ENCODE measurements around the gene HYAL3.

The HYAL3 gene, protein sequence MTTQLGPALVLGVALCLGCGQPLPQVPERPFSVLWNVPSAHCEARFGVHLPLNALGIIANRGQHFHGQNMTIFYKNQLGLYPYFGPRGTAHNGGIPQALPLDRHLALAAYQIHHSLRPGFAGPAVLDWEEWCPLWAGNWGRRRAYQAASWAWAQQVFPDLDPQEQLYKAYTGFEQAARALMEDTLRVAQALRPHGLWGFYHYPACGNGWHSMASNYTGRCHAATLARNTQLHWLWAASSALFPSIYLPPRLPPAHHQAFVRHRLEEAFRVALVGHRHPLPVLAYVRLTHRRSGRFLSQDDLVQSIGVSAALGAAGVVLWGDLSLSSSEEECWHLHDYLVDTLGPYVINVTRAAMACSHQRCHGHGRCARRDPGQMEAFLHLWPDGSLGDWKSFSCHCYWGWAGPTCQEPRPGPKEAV

DNA sequence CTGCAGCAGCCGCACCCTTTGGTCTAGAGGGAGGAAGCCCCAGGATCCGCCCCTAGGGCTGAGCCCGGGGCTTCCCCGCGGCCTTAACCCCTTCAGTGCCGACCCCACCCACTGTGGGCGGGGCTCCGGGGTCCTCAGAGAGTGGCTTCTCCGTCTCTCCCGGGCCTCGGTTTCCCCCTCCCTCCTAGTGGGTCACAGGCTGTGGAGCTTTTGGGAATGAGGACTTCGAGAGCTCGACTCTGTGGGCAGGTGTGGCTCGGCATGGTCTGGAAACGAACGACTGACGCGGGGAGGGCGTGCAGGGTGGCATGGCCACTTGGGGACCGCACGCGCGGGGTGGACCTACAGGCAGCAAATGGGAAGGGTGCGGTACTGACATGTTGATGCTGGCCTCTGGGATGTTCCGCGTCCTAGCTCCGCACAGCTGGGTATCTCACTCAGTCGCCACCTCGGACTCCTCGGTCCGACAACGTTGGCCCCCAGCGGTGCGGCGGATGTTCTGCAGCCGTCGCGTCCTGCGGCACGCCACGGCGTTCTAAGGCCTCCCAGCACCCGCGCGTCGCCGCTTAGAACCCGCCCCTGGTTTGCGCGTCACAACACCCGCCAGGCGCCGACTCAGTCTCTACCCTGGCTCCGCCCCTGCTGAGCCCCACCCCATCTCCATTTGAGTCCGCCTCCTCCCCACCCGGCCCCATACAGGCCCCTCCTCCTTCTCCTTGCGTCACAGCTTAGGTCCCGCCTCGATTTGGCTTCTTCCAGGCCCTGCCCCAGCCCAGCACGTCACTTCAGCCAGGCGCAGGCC, at the start of gene HYAL3, which contains the start of gene NAA80:
Gene HYAL3, minus strand, starts transcription at position 570 of the 802 bp plus-strand sequence. CDS start 3,803 bp downstream, outside the sequence.
Gene NAA80, minus strand, starts transcription at position 570 of the 802 bp plus-strand sequence. CDS start 1,942 bp downstream, outside the sequence.
- peak; percentile 100 for DNase-seq (ENCODE audit: low spot score)

DNA sequence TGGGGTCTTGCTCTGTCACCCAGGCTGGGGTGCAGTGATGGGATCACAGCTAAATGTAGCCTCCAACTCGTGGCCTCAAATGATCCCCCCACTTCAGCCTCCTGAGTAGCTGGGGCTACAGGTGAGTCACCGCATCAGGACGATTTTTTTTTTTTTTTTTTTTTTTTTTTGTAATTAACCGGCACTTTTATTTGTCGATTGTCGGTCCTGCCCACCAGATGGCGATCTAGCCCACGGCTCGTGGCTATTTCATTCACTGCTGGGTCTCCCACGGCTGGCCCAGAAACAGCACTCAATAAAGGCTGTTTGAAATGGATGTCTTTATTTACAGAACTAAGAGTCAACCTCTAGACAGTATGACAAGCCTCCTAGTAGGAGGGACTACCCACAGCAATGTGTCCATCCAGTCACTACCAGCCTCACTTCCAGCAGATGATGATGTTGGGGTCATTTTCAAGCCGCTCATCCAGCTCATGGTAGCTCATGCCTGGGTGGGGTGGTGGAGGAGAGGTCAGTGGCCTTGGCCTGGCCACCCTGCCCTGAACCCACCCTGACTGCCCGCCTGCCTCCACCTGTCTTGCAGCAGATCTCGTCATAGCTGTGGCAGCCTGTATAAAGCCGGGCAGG, 48.1 kb upstream of the HYAL3 start:
- DNase-seq (ENCODE audit: low spot score), result peak; percentile 70

DNA sequence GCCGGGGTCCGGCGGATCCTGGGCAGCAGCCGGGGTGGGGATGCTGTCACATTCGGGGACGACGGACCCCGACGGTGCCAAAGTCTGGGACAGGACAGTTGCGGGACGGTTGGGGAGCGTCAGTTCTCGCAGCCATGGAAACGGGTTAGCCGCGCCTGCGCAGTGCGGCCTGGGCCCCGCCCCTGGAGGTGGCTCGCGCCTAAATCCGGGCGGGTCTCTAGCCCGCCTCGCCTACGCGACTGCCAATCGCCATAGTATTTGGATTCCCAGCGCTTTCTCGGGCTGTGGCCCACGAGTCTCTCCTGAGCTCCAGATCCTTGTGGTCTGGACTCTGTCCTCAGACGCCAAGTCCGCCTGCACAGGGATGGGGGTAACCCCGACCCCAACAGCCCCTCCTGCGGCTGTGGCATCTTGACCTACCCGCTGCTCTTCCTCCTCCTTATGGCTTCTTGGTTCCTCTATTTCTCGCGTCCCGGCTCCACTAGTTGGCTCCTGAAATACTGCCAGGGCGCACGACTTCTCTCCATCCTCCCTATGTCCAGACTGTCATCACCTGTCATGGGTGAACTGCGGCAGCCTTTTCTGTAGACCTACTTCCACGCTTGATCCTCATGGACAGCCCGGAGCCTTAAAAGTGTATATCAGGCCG, 46.5 kb upstream of the HYAL3 start, which contains the start of gene ZMYND10:
Gene ZMYND10, minus strand, starts transcription at position 147 of the 649 bp plus-strand sequence. CDS start 153 bp downstream, outside the sequence.
- peak; percentile 83 for DNase-seq (ENCODE audit: low spot score)

DNA sequence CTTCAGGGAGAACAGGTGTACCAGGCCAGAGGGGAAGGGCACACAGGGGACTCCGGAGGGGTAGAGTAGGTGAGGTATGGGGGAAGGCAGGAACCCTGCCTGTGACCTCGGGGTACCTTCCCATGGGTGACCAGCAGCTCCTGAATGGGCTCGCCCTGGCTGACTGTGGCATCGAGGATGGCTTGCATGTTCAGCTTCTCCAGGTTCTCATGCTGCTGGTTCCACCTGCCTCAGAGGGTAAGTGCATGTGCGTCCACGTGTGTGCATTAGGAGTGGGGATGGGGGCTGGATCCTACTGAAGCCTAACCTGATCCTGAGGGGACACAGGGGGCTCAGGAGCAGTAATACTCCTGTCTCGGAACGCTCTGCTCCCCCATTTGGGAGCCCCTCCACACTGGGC, 45.8 kb upstream of the HYAL3 start:
- DNase-seq (ENCODE audit: low spot score), result no peak

DNA sequence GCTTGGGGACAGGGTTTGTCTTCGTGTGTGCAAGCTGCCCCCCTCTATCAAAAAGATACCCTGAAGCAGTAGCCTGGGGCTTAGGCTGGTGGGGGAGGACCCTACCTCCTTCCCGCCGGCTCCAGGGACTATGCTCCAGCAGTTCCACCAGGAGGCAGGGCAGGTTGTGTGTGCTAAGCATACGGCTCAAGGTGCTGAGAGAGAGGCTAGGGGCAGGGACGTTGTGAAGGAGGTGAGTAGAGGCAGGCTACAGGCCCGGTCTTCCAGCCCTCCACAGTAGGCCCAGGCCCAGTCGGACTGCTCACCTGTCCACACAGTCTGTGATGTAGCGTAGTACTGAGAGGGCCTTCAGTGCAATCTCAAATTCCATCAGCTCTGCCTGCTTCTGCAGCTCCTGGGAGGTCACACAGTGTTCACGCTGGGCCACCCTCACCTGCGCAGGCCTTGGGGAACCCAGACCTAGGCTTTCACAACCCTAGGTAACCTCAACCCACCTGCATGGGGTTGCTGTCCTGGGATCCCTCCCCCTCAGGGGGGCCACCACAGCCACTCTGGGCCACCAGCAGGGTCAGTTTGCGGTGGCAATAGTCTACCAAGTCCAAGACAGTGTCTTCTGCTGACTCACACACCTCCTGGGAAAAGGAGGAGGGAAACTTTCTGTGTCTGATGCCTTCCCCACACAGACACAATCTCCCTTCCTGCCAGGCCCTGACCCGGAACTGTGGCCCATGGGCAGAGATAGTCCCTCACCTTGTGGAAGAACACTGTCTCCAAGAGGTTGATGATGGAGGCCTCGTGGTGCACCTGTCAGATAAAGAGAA, 43.8 kb upstream of the HYAL3 start:
- DNase-seq (ENCODE audit: low spot score), result no peak

DNA sequence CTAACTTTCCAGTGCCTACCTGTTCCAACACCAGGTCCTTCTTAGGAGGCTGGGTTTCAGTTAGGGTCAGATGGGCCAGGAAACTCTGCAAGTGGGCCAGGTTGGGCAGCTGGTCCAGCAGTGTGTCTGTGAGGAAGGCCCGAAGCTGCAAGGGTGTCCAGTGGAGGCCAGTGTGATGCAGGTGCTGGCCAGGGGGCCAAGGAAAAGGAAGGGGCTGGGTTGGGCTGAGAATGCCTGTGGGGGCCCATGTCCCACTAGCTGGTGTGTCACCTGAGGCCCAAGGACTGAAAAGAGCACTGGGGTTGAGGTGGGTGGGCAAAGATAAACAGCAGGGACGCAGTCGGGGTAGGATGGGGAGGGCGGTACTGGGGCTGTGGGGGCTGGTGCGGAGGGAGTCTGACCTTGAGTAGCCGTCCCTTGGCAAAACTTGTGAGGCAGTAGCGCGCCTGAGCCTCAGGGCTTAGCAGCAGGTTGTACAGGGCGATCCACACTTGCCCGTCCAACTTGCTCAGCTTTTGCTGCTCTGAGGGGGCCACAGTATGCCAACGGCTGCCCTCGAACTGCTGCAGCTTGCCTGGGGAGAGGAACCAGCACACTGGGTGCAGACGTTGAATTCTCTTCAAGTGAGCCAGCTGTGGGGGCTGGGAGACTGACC, 42.9 kb upstream of the HYAL3 start:
- DNase-seq (ENCODE audit: low spot score), result no peak

DNA sequence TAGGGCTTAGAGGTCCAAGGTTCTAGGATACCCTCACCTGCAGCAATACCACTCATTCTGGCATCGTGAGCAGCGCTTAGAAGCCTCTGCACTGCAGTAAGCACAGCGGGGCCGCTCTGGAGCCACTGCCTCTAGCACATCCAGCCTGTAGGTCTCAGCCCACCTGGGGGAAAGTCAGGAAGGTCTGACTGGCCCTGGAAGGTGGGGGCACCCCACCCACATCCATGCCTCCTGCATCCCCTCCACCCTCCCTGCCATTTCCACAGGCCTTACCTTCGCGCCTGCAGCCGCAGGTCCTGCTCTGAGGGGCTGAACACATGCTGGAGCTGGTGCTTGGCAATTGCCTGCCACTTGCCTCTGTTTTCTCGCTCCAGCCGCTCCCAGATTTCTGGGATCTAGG, 42.3 kb upstream of the HYAL3 start:
- DNase-seq (ENCODE audit: low spot score), result no peak

DNA sequence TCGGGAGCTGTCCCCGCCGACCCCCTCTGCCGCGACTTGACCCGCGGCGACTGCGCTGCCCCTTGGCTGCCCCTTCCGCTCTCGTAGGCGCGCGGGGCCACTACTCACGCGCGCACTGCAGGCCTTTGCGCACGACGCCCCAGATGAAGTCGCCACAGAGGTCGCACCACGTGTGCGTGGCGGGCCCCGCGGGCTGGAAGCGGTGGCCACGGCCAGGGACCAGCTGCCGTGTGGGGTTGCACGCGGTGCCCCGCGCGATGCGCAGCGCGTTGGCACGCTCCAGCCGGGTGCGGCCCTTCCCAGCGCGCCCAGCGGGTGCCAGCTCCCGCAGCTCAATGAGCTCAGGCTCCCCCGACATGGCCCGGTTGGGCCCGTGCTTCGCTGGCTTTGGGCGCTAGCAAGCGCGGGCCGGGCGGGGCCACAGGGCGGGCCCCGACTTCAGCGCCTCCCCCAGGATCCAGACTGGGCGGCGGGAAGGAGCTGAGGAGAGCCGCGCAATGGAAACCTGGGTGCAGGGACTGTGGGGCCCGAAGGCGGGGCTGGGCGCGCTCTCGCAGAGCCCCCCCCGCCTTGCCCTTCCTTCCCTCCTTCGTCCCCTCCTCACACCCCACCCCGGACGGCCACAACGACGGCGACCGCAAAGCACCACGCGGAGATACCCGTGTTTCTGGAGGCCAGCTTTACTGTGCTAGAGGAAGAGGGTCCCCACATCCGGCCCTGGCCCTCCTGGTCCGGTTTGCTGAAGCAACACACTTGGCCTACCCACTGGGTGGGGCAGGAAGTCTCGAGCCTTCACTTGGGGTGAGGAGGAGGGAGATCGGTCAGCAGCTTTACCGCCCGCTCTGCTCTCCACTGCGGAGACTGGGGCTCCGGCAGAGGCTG, 41.5 kb upstream of the HYAL3 start, which contains the start of gene RASSF1:
Gene RASSF1, minus strand, starts transcription at position 389 of the 882 bp plus-strand sequence. Its CDS starts 31 bp downstream, at position 358.
- peak; percentile 85 for DNase-seq (ENCODE audit: low spot score)

DNA sequence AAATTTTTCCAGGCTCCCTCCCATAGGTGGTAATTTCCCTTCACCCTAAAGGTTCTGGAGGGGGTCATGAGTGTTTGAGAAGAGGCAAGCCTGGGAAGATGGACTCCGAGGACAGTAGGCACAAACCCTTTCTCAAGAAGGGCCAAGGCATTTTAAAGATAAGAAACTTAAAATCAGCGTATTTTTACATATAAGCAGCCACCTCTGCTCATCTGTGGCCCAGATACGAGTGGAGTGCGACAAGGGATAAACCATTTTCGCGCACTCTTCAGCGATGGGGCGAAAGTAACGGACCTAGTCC, 40.9 kb upstream of the HYAL3 start:
- no peak for DNase-seq (ENCODE audit: low spot score)

DNA sequence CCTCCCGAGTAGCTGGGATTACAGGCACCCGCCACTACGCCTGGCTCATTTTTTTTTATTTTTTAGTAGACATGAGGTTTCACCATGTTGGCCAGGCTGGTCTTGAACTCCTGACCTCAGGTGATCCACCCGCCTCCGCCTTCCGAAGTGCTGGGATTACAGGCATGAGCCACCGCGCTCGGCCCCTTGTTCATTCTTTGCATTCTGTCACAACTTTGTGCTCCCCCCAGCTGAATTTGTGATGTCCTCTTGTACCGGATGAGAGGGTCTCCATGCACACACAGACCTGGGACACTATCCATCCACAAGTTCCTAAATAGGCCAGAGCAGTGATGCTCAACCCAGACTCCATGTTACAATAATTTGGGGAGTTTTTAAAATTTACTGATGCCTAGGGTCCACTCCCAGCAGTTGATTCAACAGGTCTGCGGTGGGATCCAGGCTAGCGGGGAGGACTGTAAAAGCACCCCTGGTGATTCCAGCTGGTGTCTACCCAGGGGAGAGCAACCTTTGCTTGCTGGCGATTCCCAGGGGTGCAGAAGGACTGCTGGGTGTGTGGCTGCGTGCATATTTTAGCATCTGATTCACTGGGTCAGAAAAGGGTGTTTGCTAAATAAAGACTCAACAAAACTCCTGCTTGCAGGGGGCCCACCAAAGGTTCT, 40.4 kb upstream of the HYAL3 start:
- no peak for DNase-seq (ENCODE audit: low spot score)

DNA sequence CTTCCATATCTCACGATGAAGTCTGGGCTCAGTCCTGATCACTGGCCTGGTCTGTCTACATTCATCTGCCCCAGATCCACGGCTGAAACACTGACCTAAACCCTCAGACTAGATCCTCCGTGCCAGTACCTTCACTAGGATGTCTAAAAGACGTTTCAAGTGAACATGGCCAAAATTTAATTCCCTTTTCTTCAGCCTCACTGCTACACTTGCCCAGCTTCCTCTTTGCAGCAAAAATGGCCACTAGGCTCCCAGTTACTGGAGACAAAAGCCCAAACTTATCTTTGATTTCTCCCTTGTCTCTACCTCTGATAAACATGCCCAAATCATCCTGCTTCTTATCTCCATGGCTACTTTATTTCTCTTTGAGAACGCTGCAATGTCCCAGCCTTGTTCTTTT, 39.8 kb upstream of the HYAL3 start:
- no peak for DNase-seq (ENCODE audit: low spot score)

DNA sequence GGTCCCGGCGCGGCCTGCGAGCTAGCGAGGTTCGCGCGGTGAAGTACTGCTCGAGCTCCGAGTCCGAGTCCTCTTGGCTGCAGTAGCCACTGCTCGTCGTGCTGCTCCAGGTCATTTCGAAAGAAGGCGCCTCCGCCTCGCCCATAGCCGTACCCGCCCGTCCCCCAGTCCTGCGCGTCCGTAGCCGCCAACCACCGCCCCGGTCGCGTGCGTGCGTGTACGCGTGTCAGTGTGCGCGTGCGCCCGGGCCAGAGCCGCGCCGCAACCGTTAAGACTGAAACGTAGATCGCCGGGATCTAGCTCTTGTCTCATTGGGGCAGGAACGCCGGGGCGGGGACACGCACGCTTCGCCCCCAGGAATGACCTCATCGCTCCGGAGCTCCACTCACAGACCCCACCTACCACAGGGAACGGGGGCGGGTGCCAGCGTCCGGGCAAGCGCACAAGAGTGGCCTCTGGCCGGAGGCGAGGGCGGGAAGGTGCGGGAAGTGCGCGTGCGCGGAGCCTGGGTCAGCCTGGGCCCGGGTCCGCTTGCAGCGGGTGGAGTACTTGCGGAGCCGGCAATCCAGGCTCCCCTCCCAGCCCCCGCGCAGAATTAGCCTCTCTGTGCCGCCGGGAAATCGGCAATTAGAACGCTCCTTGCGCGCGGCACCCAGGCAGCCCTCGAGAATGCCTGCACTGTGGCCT, 38.1 kb upstream of the HYAL3 start:
- DNase-seq (ENCODE audit: low spot score), result peak; percentile 99

DNA sequence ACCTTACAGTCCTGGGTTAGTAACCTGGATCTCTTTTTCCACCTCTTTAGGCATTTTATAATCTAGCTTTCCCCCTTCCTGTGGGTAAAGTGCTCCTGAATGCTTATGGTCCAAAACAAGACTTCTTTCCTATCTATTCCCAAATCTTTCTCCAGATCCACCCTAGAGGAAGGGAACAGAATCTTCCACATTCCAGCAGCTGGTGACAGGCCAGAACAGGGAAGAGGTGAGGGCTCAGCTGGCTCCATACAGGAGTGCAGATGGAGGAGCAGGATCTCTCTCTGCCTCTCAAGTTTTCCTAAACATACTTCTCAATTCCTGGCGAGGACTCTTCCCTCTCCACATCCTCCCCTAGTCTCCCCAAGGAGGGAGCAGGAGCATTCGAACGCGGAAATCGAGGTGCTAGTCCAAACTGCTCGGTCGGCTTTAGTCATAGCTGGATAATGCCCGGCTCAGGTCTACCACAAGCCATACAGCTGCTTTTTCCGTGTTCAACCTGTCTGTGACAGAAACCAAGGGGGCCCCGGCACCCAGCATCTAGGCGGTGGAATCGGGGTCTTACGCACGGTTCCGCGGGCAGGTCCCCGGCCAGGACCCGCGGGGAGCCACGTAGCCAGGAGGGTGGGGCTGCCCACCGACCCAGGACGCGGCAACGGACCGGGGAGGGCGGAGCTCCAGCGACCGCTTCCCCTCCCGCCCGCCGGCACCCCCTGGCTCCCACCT, 37.4 kb upstream of the HYAL3 start:
- peak; percentile 70 for DNase-seq (ENCODE audit: low spot score)

DNA sequence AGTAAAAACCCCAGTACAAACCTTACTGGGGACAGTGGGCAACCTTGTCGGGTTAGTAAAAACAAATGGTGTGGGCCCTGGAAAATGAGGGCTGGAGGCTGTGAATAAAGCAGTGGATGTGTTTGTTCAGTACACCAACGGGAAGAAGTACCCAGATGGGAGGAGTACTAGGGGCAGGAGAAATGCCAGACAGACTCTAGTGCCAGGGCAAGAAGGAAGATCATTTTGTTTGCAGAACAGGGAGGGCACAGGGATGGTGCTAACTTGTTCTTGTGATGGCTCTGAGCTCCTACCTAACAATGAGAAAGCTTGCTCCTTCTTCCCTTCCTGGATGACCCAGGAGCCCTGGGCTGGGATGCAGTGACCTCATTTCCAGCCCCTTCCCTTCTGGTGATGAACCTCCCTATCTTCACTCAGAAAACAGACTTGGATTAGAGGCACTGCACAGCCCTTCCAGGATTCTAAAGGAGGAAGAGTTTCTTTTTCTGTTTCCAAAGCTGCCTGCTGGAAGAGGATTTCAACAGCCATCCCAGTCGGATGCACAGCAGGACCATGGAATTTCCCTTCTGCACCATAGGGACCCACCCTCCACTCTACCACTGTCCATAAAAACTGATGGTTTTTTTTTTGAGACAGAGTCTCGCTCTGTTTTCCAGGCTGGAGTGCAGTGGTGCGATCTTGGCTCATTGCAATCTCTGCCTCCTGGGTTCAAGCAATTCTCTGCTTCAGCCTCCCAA, 35.3 kb upstream of the HYAL3 start:
- no peak for DNase-seq (ENCODE audit: low spot score)

DNA sequence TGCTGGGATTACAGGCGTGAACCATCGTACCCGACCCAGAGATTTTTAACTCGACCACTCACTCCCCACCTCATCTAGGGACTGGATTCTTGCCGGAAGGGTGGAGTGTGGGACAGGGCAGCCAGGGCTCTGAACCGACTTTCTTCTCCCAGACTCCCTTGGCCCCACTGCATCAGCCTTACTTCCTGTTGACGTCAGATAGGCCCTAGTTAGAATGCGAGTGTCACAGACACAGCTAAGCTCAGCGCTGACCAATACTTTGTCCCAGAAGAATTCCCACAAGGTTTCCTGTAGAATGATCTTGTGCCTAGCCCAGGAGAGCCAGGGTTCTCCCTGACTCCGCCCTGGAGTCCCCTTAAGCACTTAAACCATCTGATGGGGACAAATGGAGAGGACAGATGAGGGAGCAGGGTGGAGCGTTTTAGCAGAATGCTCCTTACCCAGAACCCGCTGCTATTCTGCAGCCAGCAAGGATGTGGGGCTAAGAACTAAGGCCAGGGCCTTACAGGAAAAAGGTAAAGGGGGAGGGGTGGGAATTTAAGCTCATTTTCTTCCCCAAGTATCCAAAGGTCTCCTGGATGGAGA, 34.6 kb upstream of the HYAL3 start:
- peak; percentile 31 for DNase-seq (ENCODE audit: low spot score)

DNA sequence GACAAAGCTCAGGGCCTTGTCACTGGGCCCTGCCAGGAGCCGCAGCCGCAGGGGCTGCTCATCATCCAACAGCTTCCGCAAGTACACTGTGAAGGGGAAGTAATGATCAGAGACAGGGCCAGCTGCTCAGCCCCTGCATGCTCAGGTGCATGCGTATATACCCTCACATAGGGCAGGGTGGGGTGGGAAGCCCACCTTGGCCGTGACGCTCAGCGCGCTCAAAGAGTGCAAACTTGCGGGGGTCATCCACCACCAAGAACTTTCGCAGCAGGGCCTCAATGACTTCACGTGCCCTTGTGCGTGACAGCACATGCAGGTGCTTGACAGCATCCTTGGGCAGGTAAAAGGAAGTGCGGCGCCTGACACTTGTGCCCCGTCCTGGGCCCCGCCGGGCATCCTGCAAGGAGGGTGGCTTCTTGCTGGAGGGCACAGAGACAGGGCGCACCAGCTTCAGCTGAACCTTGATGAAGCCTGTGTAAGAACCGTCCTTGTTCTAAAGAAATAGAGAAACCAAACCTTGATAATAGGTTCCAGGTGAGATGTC, 32.2 kb upstream of the HYAL3 start:
- DNase-seq (ENCODE audit: low spot score), result no peak

Data from activated CD4-positive, alpha-beta T cell treated with anti-CD3 and anti-CD28 coated beads, Interleukin-2, Interleukin-4, amounts not matched to agents 100 ng/mL and 50 ng/mL, durations not matched to agents 16 hours and 8 hours (primary cell).